ENCODE results near the gene ANTXR2.
A peak's percentile ranks its signal among the peaks of the same experiment; 100 is the strongest.

Gene ANTXR2

GRCh38 chr4:80091688-80092087, 18.7 kb upstream of the ANTXR2 start:
- no peak for DNase-seq

- no peak for DNase-seq
Observed at GRCh38 chr4:80091184-80091583, 18.2 kb upstream of the ANTXR2 start.

DNA sequence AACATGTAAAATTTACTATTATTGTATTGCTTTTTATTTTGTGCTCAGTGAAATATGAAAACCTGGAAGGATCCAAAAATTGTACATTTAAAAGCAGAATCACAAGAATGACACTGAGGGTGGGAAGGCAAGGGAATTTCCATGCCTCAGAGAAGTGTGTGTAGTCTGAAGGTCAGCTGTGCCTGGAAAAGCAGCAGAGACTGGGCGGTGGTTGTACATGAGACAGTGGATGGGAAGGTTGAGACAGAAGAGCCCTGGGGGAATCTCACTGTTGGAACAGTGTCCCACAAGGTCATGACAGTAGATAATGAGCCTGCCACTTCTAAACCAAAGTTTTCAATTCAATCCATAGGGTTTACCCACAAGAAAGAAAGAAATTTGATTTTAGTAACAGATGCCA, 17.1 kb upstream of the ANTXR2 start:
- no peak for DNase-seq

DNA sequence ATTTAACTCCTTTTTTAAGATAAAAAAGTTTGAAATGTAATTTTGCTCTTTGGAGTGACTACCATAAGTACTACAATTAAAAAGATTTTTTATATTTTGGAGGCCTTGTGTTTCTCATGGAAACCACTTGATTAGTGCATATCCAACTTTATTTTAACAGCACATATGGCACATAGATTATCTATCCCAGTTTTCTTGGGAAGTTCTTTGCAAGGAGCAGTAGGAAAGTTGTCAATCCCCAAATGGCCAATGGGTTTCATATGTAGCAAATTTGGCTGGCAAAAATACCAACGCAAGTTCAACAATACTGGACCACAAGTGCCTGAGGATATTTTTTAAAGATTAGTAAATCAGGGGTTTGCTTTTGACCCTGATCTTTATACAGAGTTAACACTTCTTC, 15.4 kb upstream of the ANTXR2 start:
- DNase-seq = no peak

GRCh38 chr4:80086296-80086695, 13.3 kb upstream of the ANTXR2 start:
- no peak for DNase-seq

- DNase-seq = no peak
Observed at GRCh38 chr4:80085081-80085480, 12.1 kb upstream of the ANTXR2 start.

- DNase-seq = no peak
Observed at GRCh38 chr4:80082693-80083092, 9.7 kb upstream of the ANTXR2 start.

GRCh38 chr4:80081566-80081965, 8.5 kb upstream of the ANTXR2 start:
- DNase-seq = no peak

GRCh38 chr4:80079255-80079923, 6.4 kb upstream of the ANTXR2 start:
- no peak for DNase-seq

DNA sequence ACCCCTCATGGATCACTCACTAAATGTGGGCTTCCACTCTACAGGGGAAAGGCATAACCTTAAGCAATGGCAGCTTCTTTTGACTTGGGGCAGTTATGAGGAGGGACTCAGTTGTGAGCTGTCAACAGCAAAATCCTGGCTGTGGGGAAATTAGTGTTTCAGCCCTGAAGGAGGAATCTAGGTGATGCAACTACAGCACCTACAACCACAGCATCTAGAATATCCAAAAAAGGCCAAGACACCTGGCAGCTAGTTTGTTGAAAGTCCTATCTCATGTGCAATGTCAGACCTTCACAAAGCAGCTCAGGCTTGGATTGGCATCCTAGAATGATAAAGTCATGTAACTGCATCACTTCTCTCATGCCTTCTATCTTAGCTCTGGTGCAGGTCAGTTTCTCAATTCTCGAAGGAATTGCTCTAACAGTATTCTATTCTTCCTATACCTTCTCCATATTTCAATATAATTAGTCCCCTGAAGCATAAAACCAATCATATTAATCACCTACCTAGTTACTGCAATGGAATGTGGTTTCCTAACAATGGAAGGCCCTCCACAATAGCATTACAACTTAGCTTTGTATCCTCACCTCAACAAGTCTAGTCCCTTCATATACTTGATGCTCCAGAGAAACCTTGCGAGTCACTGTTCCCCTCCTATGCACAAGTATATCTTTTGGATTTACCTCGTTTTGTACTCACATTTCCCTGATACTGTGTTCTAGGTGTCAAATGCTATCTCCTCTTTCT, 5.5 kb upstream of the ANTXR2 start:
- no peak for DNase-seq

DNA sequence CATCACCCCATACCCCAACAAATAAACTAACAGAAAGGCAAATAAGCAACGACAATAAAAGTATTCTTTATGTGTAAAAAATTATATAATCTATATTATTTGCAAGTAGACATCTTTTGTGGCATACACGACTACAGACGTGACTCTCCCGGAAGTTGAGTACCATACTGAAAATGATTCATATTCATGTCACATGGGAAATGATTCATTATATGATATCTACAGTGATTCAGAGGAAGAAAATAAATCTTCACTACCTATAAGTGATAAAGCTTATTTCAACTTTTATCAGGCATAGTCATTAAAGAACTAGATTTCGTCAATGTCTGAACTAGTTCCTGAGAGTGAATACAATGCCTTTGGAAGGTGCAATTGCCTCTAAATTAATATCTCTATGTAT, 4.6 kb upstream of the ANTXR2 start:
- no peak for DNase-seq

DNA sequence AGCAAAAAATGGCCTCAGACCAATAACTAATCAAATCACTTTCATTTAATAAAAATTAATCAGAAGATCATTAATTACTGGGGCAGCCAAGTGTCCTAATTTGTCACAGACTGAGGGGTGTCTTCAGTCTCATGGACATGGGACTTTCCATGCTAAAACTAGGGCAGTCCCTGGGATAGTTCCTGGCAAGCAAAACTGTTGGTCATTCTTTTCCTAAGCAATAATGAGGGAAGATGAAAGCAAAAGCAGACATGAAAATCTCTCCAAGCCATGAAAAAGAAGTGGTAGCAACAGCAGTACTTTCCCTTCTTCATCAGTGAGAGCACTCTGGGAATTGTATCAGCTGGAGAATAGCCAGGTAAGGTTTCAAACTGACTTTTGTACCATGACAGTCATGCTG, 3.7 kb upstream of the ANTXR2 start:
- DNase-seq = no peak

GRCh38 chr4:80075995-80076675, 3.1 kb upstream of the ANTXR2 start:
- no peak for DNase-seq

DNA sequence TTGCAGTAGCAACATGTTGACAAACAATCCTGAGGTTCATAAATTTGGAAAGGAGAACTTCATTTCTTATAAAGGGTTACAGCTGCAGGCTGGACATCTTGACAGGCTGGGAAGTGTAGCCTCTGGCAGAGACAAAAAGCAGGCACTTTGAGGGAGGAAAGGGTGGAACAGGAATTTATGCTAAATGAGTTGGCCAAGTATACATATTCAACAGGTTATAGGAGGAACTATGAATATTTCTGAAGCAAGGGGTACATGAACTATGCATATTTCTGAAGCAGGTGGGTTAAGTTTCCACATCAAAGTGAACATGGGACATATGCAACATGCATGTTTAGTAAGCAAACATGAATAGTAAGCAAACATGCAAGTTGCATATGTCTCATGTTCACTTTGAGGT, 1.6 kb upstream of the ANTXR2 start:
- no peak for DNase-seq

DNA sequence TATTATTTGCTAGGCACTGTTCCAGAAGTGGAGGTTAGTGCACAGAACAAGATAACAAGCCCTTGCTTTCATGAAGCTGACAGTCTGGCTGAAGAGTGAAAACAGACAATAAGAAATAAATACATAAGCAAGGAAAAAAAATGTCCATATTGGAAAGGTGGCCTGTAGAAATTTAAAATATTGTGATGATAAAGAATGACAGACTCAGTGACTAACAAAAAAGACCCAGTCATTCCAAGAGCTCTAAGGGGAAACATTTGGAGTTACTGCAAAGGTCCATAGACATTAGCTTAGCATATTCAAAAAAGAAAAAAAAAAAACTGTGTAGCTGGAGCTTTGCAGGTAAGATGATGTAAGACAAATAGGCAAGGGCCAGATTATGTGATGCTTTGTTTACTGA, 1.0 kb upstream of the ANTXR2 start:
- no peak for DNase-seq

DNA sequence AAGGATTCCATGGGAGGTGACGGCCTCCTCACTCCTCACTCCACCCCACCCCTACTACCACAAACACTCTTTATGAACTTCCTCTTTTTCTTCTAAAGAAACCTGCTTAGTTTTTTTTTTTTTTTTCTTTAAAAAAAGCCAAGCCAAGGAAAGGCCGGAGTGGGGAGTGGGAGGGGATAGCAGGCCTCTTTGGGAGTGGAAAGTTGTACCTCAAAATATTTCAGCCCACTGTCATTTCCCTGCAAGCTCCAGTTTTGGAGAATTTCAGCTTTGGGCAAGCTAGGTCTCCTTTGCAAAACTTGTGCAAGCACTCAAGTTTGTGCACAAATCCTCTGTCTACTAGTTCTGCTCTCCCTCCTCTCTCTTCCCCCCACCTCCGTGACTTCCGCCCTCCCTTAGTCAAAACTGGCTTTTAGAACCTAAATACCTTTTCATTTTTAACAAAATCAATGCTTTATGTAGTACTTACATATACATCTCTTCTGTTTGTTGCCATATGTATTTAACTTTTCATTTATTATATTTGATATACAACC, 512 bp upstream of the ANTXR2 start:
- no peak for DNase-seq

DNA sequence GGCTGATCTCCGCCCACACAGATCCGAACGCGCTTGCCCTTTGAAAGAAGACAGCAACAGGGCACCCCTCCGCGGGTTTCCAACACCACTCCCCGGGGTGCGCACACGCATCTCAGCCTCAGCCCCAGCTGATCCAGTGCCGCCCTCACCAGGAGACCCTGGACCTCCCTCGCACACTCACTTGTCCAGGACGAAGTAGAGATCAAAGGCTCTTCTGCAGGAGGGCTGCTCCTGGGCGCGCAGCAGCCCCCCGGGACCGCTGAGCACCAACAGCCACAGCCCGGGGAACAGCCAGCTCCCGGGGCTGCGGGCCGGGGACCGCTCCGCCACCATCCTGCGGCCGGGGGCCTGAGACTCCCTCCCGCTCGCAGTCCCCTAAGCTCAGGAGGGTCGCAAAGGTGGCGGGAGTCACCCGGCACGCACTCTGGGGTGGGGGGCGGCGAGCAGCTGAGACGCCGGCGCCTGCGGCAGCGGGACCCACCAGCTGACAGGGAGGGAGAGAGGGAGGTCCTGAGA, 743 bp downstream of the ANTXR2 start:
- DNase-seq = peak; percentile 59 to 63

- no peak for DNase-seq
Observed at GRCh38 chr4:80071604-80072227, 1.3 kb downstream of the ANTXR2 start.

DNA sequence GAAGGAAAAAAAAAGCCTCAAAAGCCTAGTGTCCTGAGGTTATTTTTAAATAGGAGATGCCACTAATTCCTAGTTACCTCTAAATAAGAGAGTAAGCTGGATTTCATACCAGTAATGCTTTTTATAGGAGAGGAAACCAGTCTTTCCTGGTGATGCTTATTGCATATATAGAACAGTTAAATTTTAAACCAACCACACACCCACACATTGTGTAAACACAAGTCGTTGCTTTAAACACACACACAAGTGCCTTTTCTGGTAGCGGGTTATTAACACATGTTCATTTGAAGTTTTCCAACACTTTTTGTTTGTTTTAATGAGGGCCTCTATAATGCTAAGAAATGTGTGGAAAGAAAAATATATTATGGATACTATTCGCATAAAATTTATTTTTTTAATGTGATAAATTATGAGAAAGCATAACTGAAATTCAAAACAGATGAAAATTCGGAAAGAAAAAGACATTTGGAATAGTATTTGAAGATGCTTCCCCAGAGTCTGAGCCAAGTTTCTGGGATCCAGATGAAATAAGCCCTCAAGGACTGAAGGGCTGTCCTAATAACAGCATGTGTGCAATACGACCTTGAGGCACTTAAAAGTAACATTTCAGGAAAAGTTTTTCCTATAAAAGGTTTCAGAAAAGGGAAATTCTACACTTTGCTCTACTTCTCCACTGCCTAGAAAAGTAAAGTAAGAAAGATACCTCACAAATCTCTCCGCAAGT, 2.0 kb downstream of the ANTXR2 start:
- no peak for DNase-seq

DNA sequence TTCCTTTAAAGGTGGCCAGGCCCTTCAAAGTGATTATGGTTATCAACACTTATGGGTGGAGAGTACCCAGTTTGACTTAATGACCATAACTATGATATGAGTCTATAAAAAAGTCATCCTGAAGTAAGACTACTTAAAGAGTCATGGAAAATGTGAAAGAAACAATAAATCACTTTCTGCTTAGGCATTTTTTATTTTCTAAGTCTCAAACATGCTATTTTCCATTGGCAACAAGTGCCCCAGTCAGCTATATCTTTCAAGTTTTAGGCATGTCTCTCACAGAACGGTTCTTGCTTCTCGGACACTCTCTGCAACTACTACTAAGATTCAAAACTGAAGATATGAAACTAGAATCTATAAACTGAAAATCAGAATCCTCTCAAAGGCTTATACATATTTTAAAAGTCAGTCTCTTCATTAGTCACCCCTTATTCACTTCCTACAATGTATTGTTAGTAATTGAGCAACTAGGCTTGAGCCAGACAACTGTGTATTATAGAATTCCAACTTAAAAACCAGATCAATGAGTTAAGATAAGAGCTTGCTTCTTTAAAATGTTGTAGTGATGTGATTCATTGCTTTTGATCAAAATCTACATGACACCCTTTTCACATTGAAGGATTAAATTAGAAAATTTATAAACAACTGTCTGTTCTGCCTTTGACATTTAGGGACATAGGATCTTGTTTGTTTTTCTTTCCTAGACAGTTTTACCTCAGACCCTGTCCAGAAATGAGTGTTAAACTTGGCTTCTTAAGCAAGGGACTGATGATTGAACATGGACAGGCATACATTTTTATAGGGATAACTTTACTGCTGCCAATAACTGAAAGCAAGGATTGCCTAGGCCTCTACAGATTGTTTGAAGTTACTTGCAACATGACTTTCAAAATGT, 2.9 kb downstream of the ANTXR2 start:
- no peak for DNase-seq

GRCh38 chr4:80069108-80069836, 3.8 kb downstream of the ANTXR2 start:
- DNase-seq = no peak
